HG03135 (cell line): ENCODE results near the gene TPSD1.
"Not testable (repeated sequence)": the region's sequence is repeated elsewhere in the genome, so short reads cannot be mapped to it uniquely, and the experiment has no call there.

Experiments
- ATAC-seq: cut with Tn5 transposase; IDR thresholded peaks from one replicate; pipeline ENCODE4 v1.9.1; 2021; ENCODE audit warnings: mild to moderate bottlenecking, moderate library complexity; ENCODE audit not compliant: unreplicated experiment

The TPSD1 gene

GRCh38 chr16:1261131-1261892 lies 5.4 kb downstream of the TPSD1 start:
- no peak for ATAC-seq

- ATAC-seq: no peak
Measured at GRCh38 chr16:1262210-1262845, 6.5 kb downstream of the TPSD1 start.

- ATAC-seq: no peak
Measured at GRCh38 chr16:1262846-1263221, 7.0 kb downstream of the TPSD1 start.

- ATAC-seq: no peak
Measured at GRCh38 chr16:1263591-1264344, 7.9 kb downstream of the TPSD1 start.

- ATAC-seq: no peak
Measured at GRCh38 chr16:1264345-1265089, 8.6 kb downstream of the TPSD1 start.

GRCh38 chr16:1265090-1265630 lies 9.3 kb downstream of the TPSD1 start:
- no peak for ATAC-seq

- no peak for ATAC-seq
Measured at GRCh38 chr16:1265826-1266225, 10.0 kb downstream of the TPSD1 start.

GRCh38 chr16:1269418-1269817 lies 13.5 kb downstream of the TPSD1 start:
- not testable (repeated sequence) for ATAC-seq

GRCh38 chr16:1271380-1271723 lies 15.5 kb downstream of the TPSD1 start:
- ATAC-seq: no peak

GRCh38 chr16:1271724-1272413 lies 16.0 kb downstream of the TPSD1 start:
- not testable (repeated sequence) for ATAC-seq

GRCh38 chr16:1272453-1273198 lies 16.8 kb downstream of the TPSD1 start:
- no peak for ATAC-seq

GRCh38 chr16:1273816-1274215 lies 17.9 kb downstream of the TPSD1 start:
- ATAC-seq: no peak

- no peak for ATAC-seq
Measured at GRCh38 chr16:1274767-1275166, 18.9 kb downstream of the TPSD1 start.

- no peak for ATAC-seq
Measured at GRCh38 chr16:1275791-1276579, 20.1 kb downstream of the TPSD1 start.

- ATAC-seq: no peak
Measured at GRCh38 chr16:1276580-1276878, 20.7 kb downstream of the TPSD1 start.

- ATAC-seq: no peak
Measured at GRCh38 chr16:1277151-1277598, 21.3 kb downstream of the TPSD1 start.

- no peak for ATAC-seq
Measured at GRCh38 chr16:1277617-1278282, 21.9 kb downstream of the TPSD1 start.

GRCh38 chr16:1278477-1278876 lies 22.6 kb downstream of the TPSD1 start:
- no peak for ATAC-seq
